HS-27A (cell line): ENCODE results near the gene LPIN1.
"Not testable (repeated sequence)": the region's sequence is repeated elsewhere in the genome, so short reads cannot be mapped to it uniquely, and the experiment has no call there.

Experiments used
- DNase-seq: peaks from one replicate; pipeline ENCODE4 v3.0.0-alpha.2; 2012; ENCODE audit warnings: low read depth, missing footprints

The LPIN1 gene

GRCh38 chr2:11811036-11811654, 64.7 kb downstream of the LPIN1 start:
- DNase-seq = no peak

- no peak for DNase-seq
Observed at GRCh38 chr2:11812466-11813248, 66.2 kb downstream of the LPIN1 start.

- DNase-seq = not testable (repeated sequence)
Observed at GRCh38 chr2:11813345-11813744, 66.9 kb downstream of the LPIN1 start.

DNA sequence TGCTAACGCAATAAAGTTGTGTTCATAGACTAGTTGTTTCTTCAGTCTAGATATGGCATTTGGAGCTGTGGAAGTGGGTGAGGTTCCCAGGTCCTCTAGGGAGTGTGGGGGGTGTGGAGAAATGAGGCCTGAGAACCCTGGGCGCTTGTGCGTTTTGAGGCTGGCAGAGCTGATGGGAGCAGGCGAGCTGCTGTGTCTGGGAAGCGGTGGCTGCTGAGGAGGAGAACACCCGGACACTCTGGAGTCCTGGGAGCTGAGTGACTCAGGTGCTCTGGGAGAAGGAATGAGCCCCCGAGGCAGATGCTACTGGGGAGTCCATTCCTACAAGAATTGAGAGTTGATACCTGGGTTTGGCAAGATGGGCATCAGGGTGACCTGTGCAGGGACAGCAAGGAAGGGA, 67.5 kb downstream of the LPIN1 start:
- no peak for DNase-seq

GRCh38 chr2:11814979-11815510, 68.6 kb downstream of the LPIN1 start:
- DNase-seq = no peak

- DNase-seq = not testable (repeated sequence)
Observed at GRCh38 chr2:11816935-11817334, 70.5 kb downstream of the LPIN1 start.

GRCh38 chr2:11819235-11819729, 72.8 kb downstream of the LPIN1 start:
- no peak for DNase-seq

DNA sequence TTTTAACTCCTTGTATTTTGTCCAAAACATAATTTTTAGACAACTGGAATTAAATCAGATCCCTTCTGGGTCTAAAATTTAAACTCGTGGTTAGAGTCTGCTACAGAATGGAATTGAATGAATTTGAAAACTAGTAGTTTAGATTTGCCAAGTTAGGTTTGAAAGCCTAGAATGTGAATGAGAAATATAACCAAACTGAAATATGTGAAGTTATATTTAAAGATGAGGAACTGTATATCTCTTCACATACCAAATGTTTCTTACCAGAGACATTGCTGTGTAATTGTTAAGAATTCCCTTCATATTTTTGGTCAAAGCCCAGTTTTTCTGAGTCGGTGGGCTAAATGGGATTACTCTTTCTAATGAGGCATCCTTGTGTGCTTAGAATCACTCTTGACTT, 74.2 kb downstream of the LPIN1 start:
- DNase-seq = no peak

DNA sequence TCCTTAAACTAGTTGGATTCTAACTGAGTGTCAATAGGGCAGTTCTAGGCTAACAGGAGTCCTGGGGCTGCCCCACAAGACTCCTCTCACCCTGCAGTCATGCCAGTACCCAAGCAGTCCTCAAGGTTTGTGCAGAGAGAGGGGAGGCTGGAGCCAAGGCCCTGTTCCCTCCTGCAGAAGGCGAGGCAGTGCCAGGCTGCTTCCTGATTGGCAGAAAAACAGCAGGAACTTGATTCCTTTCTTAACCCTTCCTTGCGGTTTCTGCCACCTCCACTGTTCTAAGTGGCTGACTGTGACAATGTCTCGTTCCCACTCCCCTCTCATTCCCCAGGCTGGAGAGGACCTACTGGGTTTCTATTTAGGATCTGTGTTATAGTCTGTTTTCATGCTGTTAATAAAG, 75.3 kb downstream of the LPIN1 start:
- no peak for DNase-seq

GRCh38 chr2:11822359-11822745, 75.9 kb downstream of the LPIN1 start:
- not testable (repeated sequence) for DNase-seq

DNA sequence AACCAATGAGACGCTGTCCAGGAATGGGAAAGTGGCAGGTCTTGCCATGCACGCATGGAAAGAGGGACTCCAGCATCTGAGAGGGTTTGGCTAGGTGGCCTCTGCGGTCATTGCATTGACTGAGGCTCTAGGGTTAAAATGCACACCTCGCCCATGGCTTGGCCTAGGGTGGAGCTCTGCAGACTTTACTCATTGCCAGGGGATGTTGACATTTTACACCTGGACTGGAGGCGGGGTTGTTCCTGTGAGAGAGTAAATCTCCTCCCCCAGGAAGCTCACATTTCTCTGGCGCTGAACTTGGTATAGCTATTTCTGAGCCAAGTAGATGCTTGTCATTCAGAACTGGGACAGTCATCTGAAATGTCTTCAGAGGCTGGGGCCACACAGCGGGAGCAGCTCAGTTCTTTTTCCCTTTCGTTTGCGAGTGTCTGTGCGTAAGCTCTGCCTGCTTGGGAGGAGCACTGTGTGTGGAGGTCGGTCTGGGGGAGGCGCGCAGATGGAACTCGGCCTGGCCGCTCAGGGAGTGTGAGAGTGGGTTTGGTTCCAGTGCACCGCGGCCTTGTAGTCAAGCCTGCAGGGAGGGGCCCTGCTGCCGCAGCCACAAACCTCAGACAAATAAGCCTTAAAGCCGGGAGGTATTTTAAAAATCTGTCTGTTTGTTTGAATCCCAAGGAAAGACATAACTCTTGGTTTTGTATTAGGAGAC, 76.5 kb downstream of the LPIN1 start:
- no peak for DNase-seq

- DNase-seq = no peak
Observed at GRCh38 chr2:11824901-11825828, 78.7 kb downstream of the LPIN1 start.

DNA sequence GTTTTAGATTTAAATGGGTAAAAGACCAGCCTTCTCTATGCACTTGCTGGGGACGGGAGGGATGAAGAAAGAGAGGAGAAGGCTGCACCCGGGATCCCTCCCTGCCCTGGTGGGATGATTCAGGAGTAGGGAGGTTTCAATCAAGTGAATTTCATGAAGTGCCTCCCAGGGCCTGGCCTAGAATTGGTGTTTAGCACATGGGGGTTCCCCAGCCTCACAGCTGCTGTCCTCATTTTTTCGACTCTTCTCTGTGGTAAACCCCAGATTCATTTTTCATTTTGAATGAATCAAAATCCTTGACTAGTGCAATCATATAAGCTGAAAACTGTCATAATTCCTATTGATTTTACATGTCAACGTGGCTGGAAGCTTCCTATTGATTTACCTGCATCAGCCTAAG, 81.1 kb downstream of the LPIN1 start:
- no peak for DNase-seq

DNA sequence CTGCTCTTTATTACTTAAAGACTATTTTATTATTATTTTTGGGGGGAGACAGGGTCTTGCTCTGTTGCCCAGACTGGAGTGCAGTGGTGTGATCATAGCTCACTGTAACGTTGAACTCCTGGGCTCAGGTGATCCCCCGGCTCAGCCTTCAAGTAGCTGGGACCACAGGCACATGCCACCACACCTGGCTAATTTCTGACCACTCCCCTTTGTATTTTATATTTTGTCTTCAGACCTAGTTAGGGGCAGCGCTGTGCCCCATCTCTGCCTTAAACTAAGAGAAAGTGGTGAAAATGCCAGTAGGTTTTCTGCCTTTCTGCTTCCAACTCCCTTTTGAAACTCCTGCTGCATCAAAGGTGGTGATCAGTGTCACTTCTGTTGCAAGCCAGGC, 82.5 kb downstream of the LPIN1 start:
- no peak for DNase-seq

DNA sequence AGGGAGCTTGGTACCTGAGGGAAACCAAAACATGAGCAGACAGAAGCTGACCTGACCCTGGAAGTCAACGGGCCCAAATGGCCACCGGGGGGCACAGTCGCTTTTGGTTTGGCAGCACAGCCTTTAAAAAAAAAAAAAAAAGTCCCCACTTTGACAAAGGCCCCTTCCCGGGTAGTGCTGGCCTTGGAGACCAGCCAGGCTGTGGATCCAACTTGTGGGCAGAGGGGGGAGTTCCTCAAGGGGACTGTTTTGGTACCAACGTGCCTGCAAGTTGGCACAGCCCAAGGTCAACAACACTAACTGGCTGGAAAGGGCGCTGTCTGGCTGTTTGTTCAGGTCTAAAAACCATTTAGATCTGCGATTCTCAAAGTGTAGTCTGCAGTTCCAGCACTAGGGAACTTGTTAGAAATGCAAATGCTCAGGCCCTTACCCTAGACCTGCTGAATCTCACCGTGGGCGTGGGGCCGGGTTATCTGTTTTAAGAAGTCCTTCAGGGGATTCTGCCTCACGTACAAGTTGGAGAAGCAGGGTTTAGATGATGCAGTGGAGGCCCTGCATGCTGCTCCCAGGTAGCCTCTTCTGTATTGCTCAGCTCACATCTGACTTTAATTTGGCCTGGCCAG, 83.0 kb downstream of the LPIN1 start:
- peak; percentile 68 for DNase-seq

DNA sequence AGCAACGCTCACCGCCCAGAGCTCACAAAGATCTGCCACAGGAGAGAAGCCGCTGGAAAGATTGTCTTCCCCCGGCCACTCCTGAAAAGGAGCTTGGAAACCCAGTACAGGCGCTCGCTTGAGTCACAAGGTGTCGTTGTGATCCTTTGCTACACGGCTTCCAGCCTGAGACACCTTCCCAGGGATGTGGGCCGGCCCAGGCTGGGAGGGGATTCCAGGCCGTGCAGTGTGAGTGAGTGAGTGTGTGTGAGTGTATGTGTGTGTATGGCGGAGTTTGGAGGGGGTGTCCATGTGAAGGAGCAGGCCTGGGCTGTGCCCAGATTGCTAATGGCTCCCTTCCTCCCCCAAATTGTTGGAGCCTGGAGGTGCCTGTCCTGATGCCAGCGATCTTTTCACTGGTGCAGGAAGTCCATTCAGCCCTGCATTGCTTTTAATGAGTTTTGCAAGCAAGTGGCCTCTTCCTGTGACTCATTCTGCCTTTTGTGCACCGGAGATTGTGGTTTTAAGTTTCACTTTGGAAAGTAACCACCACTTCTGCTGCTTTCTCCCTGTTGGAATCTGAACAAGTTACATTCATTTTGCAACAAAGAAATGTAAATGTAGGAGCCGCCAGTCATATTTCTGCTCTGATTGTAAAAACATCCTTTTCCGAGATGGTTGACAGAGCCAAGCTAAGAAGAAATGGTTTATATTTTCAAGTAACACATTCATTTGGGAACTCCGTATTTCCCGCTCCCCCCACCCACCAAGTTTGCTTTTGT, 83.7 kb downstream of the LPIN1 start:
- DNase-seq = peak; percentile 99

DNA sequence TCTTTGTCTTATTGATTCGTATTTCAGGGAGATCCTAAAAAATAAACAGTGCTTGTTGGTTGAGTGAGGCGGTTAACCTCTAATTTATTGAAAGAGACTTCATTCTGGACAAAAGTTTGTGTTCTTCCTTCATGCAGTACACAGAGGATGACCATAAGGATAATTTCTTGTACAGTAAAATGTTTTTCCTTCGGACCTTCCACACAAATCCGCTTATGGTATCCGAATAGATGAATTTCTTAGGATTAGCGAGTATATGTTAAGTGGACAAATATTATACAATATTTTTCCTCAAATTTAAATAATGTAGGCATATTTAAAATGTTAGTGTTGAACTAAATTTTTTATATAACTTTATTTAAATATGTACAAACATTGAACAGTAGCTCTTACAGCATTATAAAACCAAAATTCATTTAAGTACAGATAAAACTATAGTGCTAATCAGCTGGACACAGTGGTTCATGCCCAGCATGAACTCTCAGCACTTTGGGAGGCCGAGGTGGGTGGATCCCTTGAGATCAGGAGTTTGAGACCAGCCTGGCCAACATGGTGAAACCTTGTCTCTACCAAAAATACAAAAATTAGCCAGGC, 84.4 kb downstream of the LPIN1 start:
- no peak for DNase-seq

DNA sequence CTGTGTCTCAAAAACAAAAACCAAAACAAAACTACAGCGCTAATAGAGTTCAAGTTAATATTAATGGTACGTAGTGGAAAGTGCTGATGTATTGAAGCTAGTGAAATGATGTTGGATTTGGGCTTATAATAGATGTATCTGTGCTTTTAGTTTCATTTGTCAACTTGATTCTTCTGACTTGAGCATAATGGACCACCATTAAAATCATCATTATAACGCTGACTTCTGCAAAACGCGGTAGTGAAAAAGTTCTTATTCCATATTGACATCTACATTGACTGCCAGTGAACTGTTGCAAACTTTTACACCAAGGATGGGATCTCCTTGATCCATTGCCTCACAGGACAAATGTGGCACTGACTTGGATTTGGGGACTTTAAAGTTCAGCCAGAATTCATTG, 85.0 kb downstream of the LPIN1 start:
- no peak for DNase-seq

GRCh38 chr2:11832531-11832930, 86.1 kb downstream of the LPIN1 start:
- no peak for DNase-seq

DNA sequence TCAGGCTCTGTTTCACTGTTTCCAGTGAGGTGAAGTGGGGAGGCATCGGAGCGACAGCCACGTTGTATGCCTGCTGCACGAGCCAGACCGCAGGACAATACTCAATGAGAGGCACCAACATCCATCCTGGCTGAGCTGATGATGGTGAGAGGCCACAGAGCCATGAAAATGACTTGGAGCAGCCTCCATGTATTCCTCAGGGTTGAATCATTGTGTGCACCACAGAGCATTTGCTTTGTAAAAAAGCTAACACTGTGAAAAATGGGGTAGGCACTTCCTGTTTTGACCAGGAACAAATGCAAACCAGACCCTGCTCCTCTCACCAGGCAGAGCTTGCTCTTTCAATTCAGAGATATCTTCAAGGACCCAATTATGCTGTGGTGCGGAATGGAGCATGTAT, 87.2 kb downstream of the LPIN1 start:
- DNase-seq = no peak
